Ovary (tissue), 9 donors: ENCODE data around the gene GRIK1. TPM values are rescaled to one million over a fixed set of nuclear protein-coding genes. Genes with fewer than 3 reads are reported as not detected.

Experiments
- DNase-seq, 5 donors: peaks; one replicate each; pipeline ENCODE4 v3.0.0-alpha.2; 2019 to 2020
- H3K27ac ChIP-seq, 2 donors: fragments of 200-600 bp; one replicate each; pipeline versions ENCODE4 v1.5.1 to v1.8.0; 2019 to 2022
- H3K27me3 ChIP-seq: fragments of 200-600 bp; one replicate; pipeline ENCODE4 v1.8.0; 2022
- H3K36me3 ChIP-seq: fragments of 200-600 bp; sonication (generic); one replicate; pipeline ENCODE4 v1.5.1; 2019
- H3K4me1 ChIP-seq: one replicate; pipeline ENCODE4 v1.8.1; 2013; ENCODE audit warnings: mild to moderate bottlenecking, moderate library complexity; ENCODE audit not compliant: insufficient read depth
- H3K4me3 ChIP-seq: fragments of 200-600 bp; sonication (generic); one replicate; pipeline ENCODE4 v1.5.1; 2017
- H3K9me3 ChIP-seq, 2 donors: fragments of 200-600 bp in 1 of 2; sonication (generic) in 1 of 2; one replicate each; pipeline versions ENCODE4 v1.5.1 to v1.8.1; 2013 to 2019; ENCODE audit warnings: mild to moderate bottlenecking in 1 of 2, moderate library complexity in 1 of 2
- EP300 ChIP-seq: sonication (generic); formaldehyde crosslinking; IDR thresholded peaks from one replicate; pipeline ENCODE4 v1.6.1; 2017; ENCODE audit warnings: antibody characterized with exemption
- POLR2A ChIP-seq: fragments of 450-650 bp; IDR thresholded peaks from one replicate; pipeline ENCODE4 v1.6.1; 2017; ENCODE audit warnings: antibody characterized with exemption, mild to moderate bottlenecking, moderate library complexity
- WGBS, 3 donors: extraction: QIAGEN DNeasy Blood & Tissue Kit in 1 of 3; methylation state at CpG; one replicate each; pipeline versions ENCODE4 v1.1.5 to v1.1.7; 2013 to 2017; 5-methylcytosine and 5-hydroxymethylcytosine counted together
- intact Hi-C, 4 donors: fragments of 100-400 bp; cut with DNase I; formaldehyde crosslinking; loops; one replicate each; pipeline versions ENCODE4 v1.11.0 to v1.15.1; 2022 to 2023
- polyA plus RNA-seq, 2 donors: library from polyadenylated mRNA; stranded (reverse); fragments of 200-250 nt in 1 of 2; fragments of 350-450 nt in 1 of 2; fragmentation: Illumina TruSeq in 1 of 2; extraction: RNeasy Lipid Tissue Mini Kit (QIAGEN cat#74804) in 1 of 2; gene quantifications; one replicate each; pipeline ENCODE4 v1.2.3, GENCODE V29; 2013 to 2014
- total RNA-seq, 7 donors: library from RNA; depleted of rRNA in 2 of 7; stranded (reverse); fragments of >200 nt in 2 of 7; fragmentation: NEBNext Ultra II Directional in 3 of 7; extraction: Animal tissue kit (Norgen Biotek cat#: 25700) in 3 of 7; gene quantifications; one replicate each; pipeline versions ENCODE4 v1.1.0 to v1.2.4, GENCODE V29; 2016 to 2023
- TF ChIP-seq, protein P1 (sequence below), 3 donors: fragments of 450-650 bp in 2 of 3; fragments of 200-600 bp in 1 of 3; IDR thresholded peaks; one replicate each; pipeline versions ENCODE4 v1.5.1 to v1.8.0; 2016 to 2022; ENCODE audit warnings: antibody characterized with exemption in 3 of 3, mild to moderate bottlenecking in 1 of 3
- donor health status: DM: no; HTN: no; CAD: no; lungs with moderate emphysema.
- donor health status: DM: no; HTN: no; CAD: no.
- donor health status: Bipolar disorder and iron deficiency.
- donor health status: DM: yes; HTN: yes; CAD: no.
- donor health status: DM: no; HTN: no; CAD: no.
- donor health status: DM: yes; HTN: yes; CAD: no.

The GRIK1 gene
- total and polyA plus RNA-seq, 9 donors = 0.15 to 1.3 (median 0.34) TPM; not detected in 4

- no peaks in the 10 kb centered on the region for H3K27me3 ChIP-seq
- intact Hi-C loops = no loop called here
- no peak overlapping the region for H3K27ac ChIP-seq
- H3K9me3 ChIP-seq = no peaks in the 10 kb centered on the region
- no peak overlapping the region for H3K4me3 ChIP-seq
- DNase-seq = no peak
- 39 to 49% (median 47%) methylated on average over 2 of the region's 2 CpGs for WGBS, 3 donors
- TF ChIP-seq EP300 (no peak), POLR2A (no peak)
- TF ChIP-seq, protein P1, sequence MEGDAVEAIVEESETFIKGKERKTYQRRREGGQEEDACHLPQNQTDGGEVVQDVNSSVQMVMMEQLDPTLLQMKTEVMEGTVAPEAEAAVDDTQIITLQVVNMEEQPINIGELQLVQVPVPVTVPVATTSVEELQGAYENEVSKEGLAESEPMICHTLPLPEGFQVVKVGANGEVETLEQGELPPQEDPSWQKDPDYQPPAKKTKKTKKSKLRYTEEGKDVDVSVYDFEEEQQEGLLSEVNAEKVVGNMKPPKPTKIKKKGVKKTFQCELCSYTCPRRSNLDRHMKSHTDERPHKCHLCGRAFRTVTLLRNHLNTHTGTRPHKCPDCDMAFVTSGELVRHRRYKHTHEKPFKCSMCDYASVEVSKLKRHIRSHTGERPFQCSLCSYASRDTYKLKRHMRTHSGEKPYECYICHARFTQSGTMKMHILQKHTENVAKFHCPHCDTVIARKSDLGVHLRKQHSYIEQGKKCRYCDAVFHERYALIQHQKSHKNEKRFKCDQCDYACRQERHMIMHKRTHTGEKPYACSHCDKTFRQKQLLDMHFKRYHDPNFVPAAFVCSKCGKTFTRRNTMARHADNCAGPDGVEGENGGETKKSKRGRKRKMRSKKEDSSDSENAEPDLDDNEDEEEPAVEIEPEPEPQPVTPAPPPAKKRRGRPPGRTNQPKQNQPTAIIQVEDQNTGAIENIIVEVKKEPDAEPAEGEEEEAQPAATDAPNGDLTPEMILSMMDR (IDR thresholded peaks at IDR 0.05) = no peak
- no peaks in the 10 kb centered on the region for H3K4me1 ChIP-seq
- H3K36me3 ChIP-seq = no peaks in the 10 kb centered on the region
Measured at GRCh38 chr21:29762570-29763082, 177.2 kb downstream of the GRIK1 start.

GRCh38 chr21:29753216-29753615 lies 186.6 kb downstream of the GRIK1 start:
- intact Hi-C loops = no loop called here
- TF ChIP-seq, protein P1 (IDR thresholded peaks at IDR 0.05) = no peak
- TF ChIP-seq EP300 = no peak
- 15 to 28% (median 24%) methylated on average over 3 of the region's 3 CpGs for WGBS, 3 donors

DNA sequence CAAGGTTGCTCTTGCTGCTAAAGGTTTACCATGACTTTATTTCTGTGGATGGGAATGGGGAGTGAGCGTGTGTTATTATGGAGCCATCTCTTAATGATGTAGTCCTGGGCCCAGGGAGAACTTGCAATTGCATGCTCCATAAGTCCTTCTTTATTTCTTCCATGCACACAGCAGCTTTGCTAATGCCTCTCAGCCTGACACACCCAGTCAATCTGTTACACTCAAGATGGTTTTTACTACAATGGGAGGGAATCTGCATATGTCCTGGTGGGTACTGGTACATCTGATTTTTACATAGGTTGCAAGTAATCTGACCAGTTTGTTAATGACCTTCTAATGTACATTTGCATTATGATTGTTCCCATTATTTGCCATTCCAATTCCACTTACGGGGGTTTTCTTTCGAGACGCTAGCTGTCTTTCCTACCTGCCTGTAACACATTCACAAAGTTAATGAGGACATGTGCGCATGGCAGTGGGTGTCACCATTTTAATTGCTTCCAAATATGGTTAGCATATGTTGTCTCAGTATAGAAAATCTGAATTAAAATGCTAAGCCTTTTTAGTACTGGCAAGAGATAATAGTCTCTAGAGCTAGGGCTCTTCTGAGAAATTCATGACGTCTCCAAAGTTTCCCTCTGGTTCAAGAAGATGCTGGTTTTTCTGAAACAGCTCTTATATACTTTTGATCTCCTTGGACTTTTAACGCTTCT lies 188.2 kb downstream of the GRIK1 start:
- H3K4me3 ChIP-seq = no peak overlapping the region
- WGBS, 3 donors = 96 to 97% (median 96%) methylated on average over 7 of the region's 7 CpGs
- no peak for DNase-seq

More at GRCh38 chr21:29753216-29753615, 186.6 kb downstream of the GRIK1 start:
- no peak for DNase-seq
- Histone ChIP-seq H3K36me3 (no peaks in the 10 kb centered on the region), H3K4me3 (no peak overlapping the region), H3K9me3 (no peaks in the 10 kb centered on the region), H3K27ac (no peak overlapping the region), H3K4me1 (peaks cover under 1% of the 10 kb centered on the region), H3K27me3 (no peaks in the 10 kb centered on the region)

DNA sequence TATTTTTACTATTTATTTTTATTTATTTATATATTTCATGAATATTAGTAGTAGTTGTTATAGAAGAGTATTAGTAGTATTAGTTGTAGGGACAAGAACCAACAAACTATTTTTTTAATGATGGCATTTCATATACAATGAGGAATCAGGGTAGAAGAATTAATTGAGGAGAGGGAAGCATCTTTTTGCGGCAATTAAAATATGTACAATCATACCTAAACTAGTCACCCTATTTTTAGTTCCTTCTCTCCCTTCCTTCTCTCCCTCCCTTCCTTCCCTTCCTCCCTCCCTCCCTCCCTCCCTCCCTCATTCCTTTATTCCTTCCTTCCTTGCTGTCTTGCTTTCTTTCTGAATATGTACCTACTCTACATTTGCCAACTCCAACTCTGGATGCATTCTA lies 189.8 kb downstream of the GRIK1 start:
- peaks cover 2% of the 10 kb centered on the region for H3K4me1 ChIP-seq
- no peaks in the 10 kb centered on the region for H3K27me3 ChIP-seq
- H3K27ac ChIP-seq = no peak overlapping the region
- H3K4me3 ChIP-seq = no peak overlapping the region
- WGBS, 3 donors = 89 to 94% (median 94%) methylated on average over 1 of the region's 1 CpG
- H3K9me3 ChIP-seq = no peaks in the 10 kb centered on the region
- intact Hi-C loops = no loop called here
- TF ChIP-seq POLR2A = no peak
- H3K36me3 ChIP-seq = no peaks in the 10 kb centered on the region
- DNase-seq = no peak

More for the DNA sequence above, 188.2 kb downstream of the GRIK1 start:
- no peak for TF ChIP-seq EP300
- no peak for TF ChIP-seq POLR2A
- TF ChIP-seq, protein P1 (IDR thresholded peaks at IDR 0.05) = no peak
- Histone ChIP-seq H3K27me3 (no peaks in the 10 kb centered on the region), H3K9me3 (no peaks in the 10 kb centered on the region), H3K36me3 (no peaks in the 10 kb centered on the region), H3K27ac (no peak overlapping the region), H3K4me1 (peaks cover 2% of the 10 kb centered on the region)
- intact Hi-C loops = no loop called here

GRCh38 chr21:29749223-29749622 lies 190.6 kb downstream of the GRIK1 start:
- no peaks in the 10 kb centered on the region for H3K27me3 ChIP-seq
- TF ChIP-seq EP300 = no peak
- no peak for TF ChIP-seq POLR2A
- TF ChIP-seq, protein P1 (IDR thresholded peaks at IDR 0.05) = no peak
- no peak for DNase-seq
- no peaks in the 10 kb centered on the region for H3K9me3 ChIP-seq
- H3K36me3 ChIP-seq = no peaks in the 10 kb centered on the region
- H3K4me1 ChIP-seq = peaks cover 2% of the 10 kb centered on the region
- no peak overlapping the region for H3K4me3 ChIP-seq
- WGBS, 3 donors = 92 to 98% (median 98%) methylated on average over 3 of the region's 3 CpGs
- intact Hi-C loops = no loop called here
- no peak overlapping the region for H3K27ac ChIP-seq
